ENCODE data around the gene ROBO1.

DNA sequence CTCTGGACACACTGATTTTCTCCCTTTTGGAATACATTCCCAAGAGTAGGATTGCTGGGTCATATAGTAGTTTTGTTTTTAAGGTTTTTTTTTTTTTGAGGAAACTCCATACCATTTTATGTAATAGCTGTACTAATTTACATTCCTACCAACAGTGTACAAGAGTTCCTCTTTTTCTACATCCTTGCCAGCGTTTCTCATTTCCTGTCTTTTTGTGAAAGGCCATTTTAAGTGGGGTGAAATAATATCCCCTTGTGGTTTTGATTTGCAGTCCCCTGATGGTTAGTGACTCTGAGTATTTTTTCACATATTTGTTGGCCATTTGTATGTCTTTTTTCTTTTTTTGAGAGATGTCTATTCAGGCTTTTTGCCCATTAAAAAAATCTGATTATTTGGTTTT is 1205.5 kb downstream of the ROBO1 start:
- TF ChIP-seq, protein P1, sequence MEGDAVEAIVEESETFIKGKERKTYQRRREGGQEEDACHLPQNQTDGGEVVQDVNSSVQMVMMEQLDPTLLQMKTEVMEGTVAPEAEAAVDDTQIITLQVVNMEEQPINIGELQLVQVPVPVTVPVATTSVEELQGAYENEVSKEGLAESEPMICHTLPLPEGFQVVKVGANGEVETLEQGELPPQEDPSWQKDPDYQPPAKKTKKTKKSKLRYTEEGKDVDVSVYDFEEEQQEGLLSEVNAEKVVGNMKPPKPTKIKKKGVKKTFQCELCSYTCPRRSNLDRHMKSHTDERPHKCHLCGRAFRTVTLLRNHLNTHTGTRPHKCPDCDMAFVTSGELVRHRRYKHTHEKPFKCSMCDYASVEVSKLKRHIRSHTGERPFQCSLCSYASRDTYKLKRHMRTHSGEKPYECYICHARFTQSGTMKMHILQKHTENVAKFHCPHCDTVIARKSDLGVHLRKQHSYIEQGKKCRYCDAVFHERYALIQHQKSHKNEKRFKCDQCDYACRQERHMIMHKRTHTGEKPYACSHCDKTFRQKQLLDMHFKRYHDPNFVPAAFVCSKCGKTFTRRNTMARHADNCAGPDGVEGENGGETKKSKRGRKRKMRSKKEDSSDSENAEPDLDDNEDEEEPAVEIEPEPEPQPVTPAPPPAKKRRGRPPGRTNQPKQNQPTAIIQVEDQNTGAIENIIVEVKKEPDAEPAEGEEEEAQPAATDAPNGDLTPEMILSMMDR (conservative IDR thresholded peaks at IDR 0.05; ENCODE audit: low read depth, low read length) = no peak
- no peak for TF ChIP-seq EZH2 (IDR thresholded peaks at IDR 0.05; ENCODE audit: borderline replicate concordance, low read depth, low read length, poor library complexity, severe bottlenecking)

All from A673 (cell line).